Hindlimb muscle (tissue), 1 donor: ENCODE results near the gene PLEKHM3. TPM values are rescaled to one million over a fixed set of nuclear protein-coding genes. Genes with fewer than 3 reads are reported as not detected.
"Not testable (repeated sequence)": the region's sequence is repeated elsewhere in the genome, so short reads cannot be mapped to it uniquely, and the experiment has no call there.

Experiments used
- DNase-seq: peaks from one replicate; pipeline ENCODE4 v3.0.0-alpha.2; 2013
- polyA plus RNA-seq: library from polyadenylated mRNA; unstranded; fragments of 120-200 nt; gene quantifications from one replicate; pipeline ENCODE4 v1.2.1, GENCODE V29; 2013; ENCODE audit not compliant: insufficient read length

PLEKHM3 gene
- polyA plus RNA-seq, 1 donor, result 8.1 TPM

- DNase-seq, result no peak
Observed at GRCh38 chr2:207950761-207951114, 74.6 kb downstream of the PLEKHM3 start.

GRCh38 chr2:207950063-207950760 is 75.1 kb downstream of the PLEKHM3 start:
- DNase-seq, result no peak

- not testable (repeated sequence) for DNase-seq
Observed at GRCh38 chr2:207949245-207949644, 76.1 kb downstream of the PLEKHM3 start.

GRCh38 chr2:207944979-207945600 is 80.2 kb downstream of the PLEKHM3 start:
- DNase-seq, result no peak

GRCh38 chr2:207944334-207944733 is 81.0 kb downstream of the PLEKHM3 start:
- no peak for DNase-seq

- DNase-seq, result no peak
Observed at GRCh38 chr2:207939342-207940108, 85.8 kb downstream of the PLEKHM3 start.

- no peak for DNase-seq
Observed at GRCh38 chr2:207938886-207939285, 86.4 kb downstream of the PLEKHM3 start.

- DNase-seq, result no peak
Observed at GRCh38 chr2:207938415-207938814, 86.9 kb downstream of the PLEKHM3 start.

GRCh38 chr2:207937823-207938222 is 87.5 kb downstream of the PLEKHM3 start:
- no peak for DNase-seq

- DNase-seq, result no peak
Observed at GRCh38 chr2:207937253-207937652, 88.1 kb downstream of the PLEKHM3 start.

GRCh38 chr2:207936380-207936779 is 88.9 kb downstream of the PLEKHM3 start:
- DNase-seq, result no peak

GRCh38 chr2:207935991-207936370 is 89.3 kb downstream of the PLEKHM3 start:
- no peak for DNase-seq

- DNase-seq, result no peak
Observed at GRCh38 chr2:207935121-207935990, 90.0 kb downstream of the PLEKHM3 start.

- no peak for DNase-seq
Observed at GRCh38 chr2:207934720-207935119, 90.6 kb downstream of the PLEKHM3 start.

GRCh38 chr2:207933396-207934065 is 91.8 kb downstream of the PLEKHM3 start:
- peak; percentile 29 for DNase-seq

- no peak for DNase-seq
Observed at GRCh38 chr2:207932106-207932505, 93.2 kb downstream of the PLEKHM3 start.

- DNase-seq, result no peak
Observed at GRCh38 chr2:207930747-207931146, 94.6 kb downstream of the PLEKHM3 start.

- no peak for DNase-seq
Observed at GRCh38 chr2:207929923-207930322, 95.4 kb downstream of the PLEKHM3 start.

- no peak for DNase-seq
Observed at GRCh38 chr2:207928079-207928478, 97.2 kb downstream of the PLEKHM3 start.

GRCh38 chr2:207926989-207927300 is 98.4 kb downstream of the PLEKHM3 start:
- no peak for DNase-seq

- DNase-seq, result no peak
Observed at GRCh38 chr2:207926133-207926988, 99.0 kb downstream of the PLEKHM3 start.
